GM19025 (cell line): ENCODE measurements around the gene TUBG2.
"Not testable (repeated sequence)": the region's sequence is repeated elsewhere in the genome, so short reads cannot be mapped to it uniquely, and the experiment has no call there.

Experiments used
- ATAC-seq: cut with Tn5 transposase; IDR thresholded peaks from one replicate; pipeline ENCODE4 v1.9.1; 2021; ENCODE audit warnings: mild to moderate bottlenecking, low read depth, moderate library complexity; ENCODE audit not compliant: unreplicated experiment

The TUBG2 gene

DNA sequence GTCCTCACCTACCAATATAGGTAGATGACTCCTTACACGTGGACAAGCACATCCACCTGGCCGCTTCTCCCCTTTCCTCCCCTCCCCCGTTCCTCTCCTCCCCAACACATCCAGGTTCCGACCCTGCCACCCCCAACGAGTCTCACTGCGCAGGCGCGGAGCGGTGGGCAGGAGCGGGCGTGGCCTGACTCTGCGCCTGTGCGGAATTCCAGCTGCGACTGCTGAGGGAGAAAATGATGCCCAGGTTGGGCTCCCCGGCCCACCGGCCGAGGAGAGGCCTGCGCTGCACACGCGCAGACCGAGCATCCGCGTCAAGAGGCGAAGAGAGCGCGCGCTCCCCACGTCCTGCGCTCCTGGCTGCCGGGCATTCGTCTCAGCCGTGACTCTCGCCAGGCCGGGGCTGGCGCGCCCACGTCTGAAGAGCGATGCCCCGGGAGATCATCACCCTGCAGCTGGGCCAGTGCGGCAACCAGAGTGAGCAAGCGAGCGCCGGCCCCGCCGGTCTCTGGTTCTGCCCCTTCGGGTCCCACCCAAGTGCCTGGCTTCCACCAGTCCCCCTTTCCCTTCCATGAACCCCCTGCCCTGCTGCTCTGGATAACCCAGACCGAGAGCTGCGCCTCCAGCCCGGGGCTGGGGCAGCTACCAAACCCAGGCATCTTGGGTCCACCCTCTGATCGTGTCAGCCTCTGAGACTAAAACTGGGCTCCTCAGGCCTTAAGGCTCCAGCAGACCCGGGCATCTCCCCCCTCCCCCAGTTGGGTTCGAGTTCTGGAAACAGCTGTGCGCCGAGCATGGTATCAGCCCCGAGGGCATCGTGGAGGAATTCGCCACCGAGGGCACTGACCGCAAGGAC, at the start of gene TUBG2:
TUBG2 (plus strand) TSS at position 206 of the 853 bp plus-strand sequence; CDS start at position 426, 220 bp downstream.
- peak; percentile 45 for ATAC-seq

DNA sequence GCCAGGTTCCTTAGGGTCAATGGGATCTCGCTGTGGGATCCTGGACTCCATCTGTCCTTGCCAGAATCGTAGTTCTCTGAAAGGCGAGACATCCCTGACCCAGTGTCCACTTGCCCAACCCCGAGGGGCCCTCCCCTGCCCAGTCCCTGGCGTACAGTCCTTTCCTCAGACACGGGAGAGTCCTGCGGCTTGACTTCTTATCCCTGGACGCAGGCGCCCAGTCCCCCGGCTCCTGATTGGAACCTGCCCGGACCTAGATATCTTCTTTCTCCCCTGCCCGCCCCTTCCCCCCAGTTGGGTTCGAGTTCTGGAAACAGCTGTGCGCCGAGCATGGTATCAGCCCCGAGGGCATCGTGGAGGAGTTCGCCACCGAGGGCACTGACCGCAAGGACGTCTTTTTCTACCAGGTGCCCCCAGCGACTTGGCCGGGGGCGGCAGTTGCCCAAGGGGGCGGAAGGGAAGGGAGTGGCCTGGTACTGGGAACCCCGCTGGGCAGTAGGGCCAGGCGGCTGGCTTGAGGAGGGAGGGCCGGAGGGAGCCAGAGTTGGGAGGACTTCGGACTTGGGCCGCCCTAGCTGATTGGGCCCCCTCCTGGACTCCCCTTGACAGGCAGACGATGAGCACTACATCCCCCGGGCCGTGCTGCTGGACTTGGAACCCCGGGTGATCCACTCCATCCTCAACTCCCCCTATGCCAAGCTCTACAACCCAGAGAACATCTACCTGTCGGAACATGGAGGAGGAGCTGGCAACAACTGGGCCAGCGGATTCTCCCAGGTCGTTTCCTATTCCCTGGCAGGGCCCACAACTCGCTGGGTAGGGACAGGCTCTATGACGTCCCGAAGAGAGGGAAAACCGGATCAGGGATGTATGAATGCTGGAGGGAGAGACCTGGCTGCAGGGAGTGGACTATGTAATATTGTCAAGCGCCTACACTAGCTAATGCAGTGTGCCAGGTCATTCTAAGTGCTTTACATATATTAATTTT, 49.0 kb upstream of the TUBG2 start:
- ATAC-seq = not testable (repeated sequence)

DNA sequence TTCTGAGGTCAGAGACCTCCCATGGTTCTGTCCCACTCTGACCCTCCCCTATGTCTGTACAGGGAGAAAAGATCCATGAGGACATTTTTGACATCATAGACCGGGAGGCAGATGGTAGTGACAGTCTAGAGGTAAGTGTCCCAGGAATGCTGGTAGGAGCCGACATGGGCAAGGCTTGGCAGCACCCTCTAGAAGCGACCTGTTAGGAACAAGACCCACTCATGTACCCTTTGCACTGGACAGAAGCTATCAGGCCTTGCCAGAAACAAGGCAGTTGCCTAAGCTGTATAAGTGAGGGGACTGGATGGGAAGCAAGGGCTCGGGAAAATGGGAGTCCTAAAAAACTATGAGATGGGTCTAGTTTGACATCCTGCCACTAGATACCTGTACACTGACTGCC, 47.1 kb upstream of the TUBG2 start:
- ATAC-seq = no peak

DNA sequence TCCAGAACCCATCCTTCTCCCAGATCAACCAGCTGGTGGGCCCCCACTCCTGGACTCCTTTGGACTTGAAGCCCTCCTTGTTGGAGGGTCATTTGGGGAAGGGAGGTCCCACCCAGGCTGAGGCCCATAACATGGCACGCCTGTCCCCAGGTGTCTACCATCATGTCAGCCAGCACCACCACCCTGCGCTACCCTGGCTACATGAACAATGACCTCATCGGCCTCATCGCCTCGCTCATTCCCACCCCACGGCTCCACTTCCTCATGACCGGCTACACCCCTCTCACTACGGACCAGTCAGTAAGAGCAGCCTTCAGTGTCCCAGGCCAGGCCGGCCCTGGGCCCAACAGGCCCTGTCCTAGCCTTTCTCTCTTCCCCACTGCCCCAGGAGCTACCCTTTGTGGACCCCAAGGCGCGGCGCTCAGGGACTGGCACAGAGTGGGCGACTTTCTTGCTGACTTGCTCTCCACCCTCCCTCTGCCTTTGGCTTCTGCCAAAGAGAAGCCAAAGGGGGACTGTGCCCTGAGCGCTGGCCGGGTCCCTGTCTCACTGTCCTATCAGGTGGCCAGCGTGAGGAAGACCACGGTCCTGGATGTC, 45.3 kb upstream of the TUBG2 start:
- ATAC-seq = no peak

DNA sequence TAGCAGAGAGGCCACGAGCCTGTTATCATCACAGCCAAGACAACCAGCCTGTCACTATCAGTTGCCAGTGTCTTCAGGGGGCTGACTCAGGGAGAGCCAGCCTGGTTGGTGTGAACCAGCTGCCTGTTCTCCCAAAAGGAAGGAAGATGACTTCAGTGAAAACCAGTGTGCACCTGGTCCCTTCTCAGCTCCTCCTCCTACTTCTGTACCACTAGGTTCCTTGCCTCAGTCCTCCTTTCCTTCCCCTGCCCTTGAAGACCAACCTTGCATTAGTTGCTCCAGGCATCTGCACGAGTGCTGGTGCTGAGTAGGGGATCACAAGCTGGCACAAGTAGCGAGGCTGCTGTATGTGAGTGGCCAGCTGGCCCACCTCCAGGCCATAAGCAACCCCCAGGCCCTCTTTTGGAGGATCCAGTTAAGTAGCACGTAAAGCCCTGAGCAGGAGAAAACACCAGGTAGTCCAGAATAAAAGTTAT, 41.1 kb upstream of the TUBG2 start:
- ATAC-seq = no peak

DNA sequence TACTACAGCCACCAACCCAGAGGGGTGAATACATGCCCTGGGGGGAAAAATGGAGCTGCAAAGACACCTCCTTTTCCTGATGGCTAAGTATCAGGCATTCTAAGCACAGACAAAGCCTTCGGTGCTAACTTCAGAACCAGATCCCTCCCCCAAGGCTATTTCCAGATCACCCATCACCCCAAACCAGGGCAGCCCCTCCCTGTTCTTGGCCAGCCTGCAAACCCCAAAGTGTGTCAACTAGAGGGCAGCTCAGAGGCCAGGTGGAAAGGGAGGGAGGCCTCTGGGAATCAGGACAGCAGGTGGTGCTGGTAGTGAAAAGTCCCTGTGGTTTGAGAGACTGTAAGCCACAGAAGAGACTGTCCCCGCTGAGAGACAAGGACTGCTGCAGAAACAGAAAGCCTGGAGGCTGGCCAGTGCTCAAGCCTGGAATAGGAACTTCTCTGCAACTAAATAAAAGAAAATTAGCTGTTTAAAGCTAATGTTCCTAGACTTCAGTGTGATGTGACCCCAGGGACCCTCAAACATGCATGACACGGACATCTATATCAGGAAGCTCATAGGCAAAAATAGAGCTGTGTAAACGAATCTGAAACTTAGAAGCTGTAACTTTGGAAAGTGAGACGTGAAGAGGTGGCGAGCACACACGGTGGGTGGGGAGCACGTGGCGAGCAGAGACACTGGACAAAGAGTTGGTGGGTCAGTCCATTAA, 40.5 kb upstream of the TUBG2 start:
- peak; percentile 70 for ATAC-seq

DNA sequence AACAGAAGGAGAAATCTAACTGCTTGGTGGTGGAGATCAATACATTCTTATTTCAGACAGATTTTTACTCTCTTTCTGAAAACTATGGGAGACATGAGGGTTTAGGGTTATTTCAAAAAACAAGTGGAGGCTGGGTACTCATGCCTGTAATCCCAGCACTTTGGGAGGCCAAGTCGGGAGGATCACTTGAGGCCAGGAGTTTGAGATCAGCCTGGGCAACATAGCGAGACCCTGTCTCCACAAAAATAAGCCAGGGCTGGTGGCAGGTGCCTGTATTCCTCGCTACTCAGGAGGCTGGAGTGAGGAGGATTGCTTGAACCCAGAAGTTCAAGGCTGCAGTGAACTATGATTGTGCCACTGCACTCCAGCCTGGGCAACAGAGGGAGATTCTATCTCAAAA, 37.1 kb upstream of the TUBG2 start:
- not testable (repeated sequence) for ATAC-seq

DNA sequence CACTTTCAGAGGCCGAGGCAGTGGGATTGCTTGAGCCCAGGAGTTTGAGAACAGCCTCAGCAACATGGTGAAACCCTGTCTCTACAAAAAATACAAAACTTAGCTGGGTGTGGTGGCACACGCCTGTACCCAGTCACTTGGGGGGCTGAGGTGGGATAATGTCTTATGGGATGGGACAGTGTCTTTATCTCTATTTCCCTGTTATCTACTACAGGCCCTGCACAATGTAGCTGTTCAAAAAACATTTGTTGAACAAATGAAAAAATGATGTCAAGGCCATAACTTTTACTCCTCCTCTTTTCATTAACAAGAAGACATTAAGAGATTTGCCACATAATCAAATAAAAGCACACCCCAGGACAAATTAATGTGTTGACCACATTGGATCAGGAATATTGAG, 35.8 kb upstream of the TUBG2 start:
- ATAC-seq = no peak

DNA sequence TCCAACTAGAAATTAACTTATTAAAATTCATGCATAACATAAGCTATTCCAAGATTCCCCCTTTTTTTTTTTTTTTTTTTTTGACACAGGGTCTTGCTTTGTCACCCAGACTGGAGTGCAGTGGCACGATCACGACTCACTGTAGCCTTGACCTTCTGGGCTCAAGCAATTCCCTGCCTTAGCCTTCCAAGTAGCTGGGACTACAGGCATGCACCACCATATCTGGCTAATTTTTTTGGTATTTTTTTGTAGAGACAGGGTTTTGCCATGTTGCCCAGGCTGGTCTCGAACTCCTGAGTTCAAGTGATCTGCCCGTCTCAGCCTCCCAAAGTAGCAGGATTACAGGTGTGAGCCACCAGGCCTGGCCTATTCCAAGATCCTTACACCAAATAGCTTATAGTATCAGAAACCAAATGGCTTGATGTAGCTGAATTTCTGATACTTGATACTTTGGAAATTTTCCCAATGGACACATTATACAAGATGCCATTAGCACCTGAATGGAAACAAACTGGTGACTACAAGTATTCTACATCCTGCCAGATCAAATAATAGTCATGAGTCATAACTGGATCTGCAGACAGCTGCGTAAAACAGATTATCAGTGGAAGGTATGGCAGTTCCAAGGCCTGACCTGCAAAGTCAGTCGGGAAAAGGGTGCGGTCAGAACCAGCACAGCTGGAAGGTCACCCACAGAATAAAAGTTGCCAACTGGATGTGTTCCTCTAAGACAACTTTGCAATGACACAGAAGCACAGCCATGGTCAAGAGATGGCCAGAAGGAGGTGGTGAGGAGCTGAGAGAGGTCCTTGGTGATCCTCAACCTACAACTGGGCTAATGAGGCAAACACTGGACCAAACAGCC, 35.1 kb upstream of the TUBG2 start:
- ATAC-seq = no peak

DNA sequence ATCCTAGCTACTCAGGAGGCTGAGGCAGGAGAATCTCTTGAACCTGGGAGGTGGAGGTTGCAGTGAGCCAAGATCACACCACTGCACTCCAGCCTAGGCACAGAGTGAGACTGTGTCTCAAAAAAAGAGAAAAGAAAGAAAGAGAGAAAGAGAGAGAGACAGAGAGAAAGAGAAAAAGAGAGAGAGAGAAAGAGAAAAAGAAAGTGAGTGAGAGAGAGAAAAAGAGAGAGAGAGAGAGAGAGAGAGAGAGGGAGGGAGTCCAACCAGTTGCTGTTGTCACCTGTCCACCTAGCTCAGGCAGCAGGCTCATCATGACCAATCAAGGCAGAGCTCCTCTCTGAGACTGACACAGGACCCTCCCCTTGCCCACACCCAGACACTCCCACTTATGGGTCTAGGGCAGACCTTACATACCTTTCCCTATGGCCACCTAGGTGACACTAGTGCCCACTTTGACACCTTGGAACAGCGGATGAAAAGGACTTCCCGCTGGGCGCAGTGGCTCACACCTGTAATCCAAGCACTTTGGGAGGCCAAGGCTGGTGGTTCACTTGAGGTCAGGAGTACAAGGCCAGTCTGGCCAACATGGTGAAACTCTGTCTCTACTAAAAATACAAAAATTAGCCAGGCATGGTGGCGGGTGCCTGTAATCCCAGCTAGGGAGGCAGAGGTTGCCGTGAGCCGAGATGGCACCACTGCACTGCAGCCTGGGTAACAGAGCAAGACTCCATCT, 31.9 kb upstream of the TUBG2 start:
- not testable (repeated sequence) for ATAC-seq

DNA sequence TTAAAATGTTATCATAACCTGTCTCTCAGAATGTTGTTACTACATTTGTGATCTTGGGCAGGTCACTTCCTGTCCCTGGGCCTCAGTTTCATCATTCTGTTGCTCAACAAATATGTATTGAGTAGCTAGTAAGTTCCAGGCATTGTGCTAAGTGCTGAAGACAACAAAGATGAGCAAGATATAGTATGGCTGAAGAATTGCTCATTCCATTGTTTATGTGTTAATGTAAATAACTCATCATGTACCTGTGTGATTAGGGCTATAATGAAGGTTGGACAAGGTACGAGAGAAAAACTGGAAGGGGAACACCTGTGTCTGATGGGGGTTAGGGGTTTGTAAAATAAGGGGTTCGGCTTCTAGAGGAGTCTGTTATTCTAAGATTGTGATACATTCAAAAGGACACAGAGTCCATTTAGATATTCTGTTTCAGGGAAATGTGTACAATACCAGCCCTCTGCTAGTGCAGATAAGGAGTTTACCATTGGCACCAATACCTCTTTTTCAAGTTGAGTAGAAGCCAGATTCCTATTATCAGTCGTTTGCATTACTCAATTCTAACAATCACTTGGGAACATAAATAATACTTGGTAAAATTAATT, 29.6 kb upstream of the TUBG2 start:
- no peak for ATAC-seq

DNA sequence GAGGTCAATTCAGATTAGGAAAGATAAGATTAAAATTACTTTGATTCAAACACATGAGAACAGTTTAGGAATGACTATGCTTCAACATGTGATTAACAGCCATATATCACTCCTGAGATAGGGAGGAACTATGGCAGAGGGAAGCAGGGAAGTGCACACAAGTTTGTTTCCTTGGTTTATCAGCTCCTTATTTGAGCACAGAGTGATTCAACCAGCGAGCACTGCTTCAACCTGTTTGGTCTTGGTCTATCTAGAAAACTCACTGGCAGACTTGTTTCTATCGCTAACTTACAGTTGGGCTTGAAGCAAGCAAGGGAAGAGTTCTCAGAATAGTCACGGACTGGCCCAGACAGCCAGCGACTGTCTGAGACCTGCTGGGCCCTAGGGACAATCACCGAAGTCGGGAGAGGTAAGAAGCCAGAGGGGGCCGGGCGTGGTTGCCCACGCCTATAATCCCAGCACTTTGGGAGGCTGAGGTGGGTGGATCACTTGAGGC, 26.1 kb upstream of the TUBG2 start:
- ATAC-seq = no peak

DNA sequence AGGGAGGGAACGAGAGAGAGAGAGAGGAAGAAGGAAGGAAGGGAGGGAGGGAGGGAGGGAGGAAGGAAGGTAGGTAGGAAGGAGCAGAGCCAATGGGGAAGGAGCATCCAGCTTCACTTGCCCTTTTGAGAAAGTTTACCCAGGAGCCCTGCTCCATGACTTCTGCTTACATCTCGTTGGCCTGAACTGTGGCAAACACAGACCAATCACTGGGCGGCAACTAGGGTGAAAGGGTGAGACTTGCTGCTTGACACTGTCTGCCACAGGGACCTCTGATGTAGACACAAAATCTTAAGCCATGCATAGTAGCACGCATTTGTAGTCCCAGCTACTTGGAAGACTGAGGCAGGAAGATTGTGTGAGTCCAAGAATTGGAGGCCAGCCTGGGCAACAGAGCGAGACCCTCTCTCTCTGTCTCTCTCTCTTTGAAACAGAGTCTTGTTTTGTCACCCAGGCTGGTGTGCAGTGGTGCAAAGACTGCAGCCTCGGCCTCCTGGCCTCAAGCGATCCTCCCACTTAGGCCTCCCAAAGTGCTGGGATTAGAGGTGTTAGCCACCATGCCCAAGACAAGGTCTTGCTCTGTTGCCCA, 19.5 kb upstream of the TUBG2 start:
- no peak for ATAC-seq

DNA sequence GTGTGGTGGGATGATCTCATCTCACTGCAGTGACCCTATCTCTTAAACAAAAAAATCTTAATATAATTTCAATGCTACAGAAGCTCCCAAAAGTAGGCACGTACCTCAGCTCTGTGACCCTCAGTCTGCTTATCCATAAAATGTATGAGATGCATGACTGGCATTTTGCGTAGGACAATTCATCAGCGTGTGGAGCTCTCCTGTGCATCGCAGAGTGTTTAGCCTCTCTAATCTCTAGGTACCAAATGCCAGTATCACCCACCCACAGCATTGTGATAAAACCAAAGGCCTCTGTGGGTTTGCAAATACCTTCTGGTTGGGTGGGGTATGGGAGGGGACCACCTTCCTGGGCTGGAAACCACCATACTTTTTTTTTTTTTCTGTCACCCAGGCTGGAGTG, 19.0 kb upstream of the TUBG2 start:
- no peak for ATAC-seq

DNA sequence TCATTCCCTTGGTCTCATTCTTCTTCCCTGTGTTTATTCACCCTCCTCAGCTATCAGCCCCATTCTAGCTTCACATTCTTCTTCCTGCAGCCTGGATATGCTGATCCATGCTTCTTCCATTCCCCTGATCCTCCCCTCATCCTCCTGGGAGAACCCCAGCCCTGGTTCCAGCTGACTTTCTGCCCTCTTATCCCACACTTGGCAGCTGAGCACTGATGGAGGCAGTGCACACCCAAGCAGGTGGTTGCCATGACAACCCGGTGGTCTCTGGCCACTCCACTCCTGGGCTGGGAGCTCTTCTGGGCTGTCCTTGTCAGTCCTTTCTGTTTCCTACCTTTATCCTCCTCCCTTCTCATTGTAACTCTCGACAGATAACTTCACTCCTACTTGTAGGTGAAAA, 16.7 kb upstream of the TUBG2 start:
- ATAC-seq = no peak

DNA sequence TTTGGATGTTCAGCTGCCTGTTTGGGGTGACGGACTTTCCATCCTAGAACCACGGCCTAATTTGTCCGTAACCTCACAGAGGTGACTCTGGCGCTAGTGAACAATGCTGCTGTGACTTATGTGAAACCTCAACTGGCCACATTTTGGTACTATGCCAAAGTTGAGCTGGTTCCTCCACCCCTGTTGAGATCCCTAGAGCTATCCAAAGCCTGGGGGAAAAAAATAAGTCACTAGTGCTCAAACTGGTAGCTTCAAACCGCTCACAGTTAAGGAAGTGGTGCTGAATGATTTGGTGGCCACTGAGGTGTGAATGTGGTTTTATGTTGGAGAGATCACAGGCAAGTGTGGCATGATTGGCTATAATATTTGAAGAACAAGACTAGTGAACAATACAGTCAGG, 11.3 kb upstream of the TUBG2 start:
- no peak for ATAC-seq

DNA sequence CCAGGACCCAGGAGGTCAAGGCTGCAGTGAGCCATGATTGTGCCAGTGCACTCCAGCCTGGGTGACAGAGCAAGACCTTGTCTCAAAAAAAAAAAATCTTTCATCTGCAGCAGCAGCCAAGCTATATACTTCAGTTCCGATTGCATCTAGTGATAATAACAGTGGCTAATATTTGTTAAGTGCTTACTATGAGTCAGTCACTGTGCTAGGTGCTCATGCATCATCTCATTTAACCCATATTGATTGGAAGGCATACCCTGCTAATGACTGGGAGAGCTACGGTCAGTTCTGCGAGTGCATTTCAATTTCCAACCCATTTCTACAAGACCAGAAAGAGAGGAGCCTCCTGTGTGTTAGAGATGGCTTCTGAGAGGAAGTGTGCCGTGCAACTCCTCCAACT, 7.7 kb upstream of the TUBG2 start:
- no peak for ATAC-seq
